Frontal cortex (tissue), 4 donors: ENCODE measurements around the gene STK35. TPM values are rescaled to one million over a fixed set of nuclear protein-coding genes. Genes with fewer than 3 reads are reported as not detected.

Experiments
- DNase-seq, 2 donors: peaks; one replicate each; pipeline ENCODE4 v3.0.0; 2012; ENCODE audit warnings: low spot score in 2 of 2
- FAIRE-seq: peaks from 2 replicates; lab custom pipeline; 2012; peaks lifted over from hg19 to GRCh38; lab: Jason Lieb, UNC
- total RNA-seq: library from RNA; depleted of rRNA; stranded (reverse); fragments of >200 nt; gene quantifications from one replicate; pipeline ENCODE4 v1.2.3, GENCODE V29; 2014
- donor health status: control.
- donor health status: control.
- donor health status: control.

Gene STK35
- 9.8 TPM for total RNA-seq

DNA sequence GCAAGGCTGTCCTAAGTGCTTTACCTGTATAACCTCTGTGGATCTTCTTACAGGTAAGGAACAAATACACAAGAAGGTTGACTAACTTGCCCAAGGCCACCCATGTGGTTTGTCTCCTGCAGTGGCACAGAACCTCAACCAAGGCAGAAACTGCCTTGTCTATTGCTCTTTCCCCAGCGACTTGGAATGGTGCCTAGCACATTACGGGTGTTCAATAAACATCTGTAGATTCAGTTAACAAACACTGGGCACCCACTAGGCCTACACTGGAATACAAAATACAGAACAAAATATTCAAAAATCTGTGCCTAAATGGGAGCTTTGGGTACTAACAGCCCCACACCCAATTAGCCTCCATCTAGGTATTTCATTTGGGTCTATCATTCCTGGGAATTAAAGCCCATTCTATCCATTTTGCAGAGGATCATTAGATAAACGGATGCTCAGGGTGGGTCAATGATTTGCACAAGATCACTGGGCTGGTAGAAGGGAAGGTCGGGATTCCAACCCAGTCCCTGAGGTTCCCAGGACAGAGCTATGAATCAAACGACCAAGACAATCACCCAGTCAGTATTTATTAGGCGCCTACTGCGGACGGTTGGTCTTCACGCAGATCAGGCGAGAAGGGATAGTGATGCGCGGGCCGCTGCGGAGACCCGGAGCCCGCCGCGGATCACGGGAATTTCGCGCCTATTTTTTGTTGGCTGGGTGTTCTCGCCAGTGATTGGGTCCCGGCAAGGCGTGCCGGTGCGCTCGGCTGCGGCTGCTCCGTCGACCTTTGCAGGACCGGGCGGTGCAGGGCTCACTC is at the start of gene STK35:
STK35 (plus strand) TSS at position 771 of the 808 bp plus-strand sequence. CDS start 55 bp downstream, outside the sequence.
- FAIRE-seq (no peak), DNase-seq (no peak)

- DNase-seq: no peak
- FAIRE-seq: no peak
Observed at GRCh38 chr20:2051946-2052345, 49.7 kb upstream of the STK35 start.

DNA sequence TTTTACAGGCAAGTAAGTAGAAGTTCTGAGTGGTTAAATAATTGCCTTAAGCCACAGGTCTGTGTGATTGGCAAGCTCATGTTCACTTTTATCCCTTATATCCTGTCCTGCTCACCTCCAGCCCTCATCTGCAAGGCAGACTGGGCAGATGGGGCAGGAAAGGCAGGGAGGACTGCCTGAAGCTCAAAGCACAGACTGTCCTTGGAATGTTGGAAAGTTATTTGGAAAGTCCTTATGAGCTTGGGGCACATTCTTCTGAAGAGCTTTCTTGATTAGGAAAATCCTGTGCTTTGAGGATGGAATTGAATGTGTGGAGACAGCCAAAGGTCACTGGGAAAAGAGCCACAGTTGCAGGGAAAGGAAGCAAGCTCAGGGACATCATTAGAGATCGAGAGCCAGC is 48.9 kb upstream of the STK35 start:
- DNase-seq (no peak), FAIRE-seq (no peak)

- no peak for FAIRE-seq
- no peak for DNase-seq
Observed at GRCh38 chr20:2053615-2054014, 48.0 kb upstream of the STK35 start.

DNA sequence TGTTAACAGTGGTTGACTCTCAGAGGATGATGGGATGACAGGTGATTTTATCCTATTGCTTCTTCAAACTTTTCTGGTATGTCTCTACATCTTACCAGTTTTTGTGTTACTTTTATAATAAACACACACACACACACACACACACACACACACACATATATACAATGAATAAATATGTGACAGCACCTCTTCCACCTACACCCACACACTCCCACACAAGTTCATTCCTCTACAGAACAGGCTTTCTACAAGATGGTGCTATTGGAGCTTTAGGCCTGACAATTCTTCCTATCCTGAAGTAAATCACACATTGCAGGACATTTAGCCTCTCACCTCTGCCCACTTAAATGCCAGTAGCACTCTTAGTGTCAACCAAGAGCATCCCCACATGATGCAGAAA is 46.7 kb upstream of the STK35 start:
- DNase-seq: no peak
- FAIRE-seq: no peak

DNA sequence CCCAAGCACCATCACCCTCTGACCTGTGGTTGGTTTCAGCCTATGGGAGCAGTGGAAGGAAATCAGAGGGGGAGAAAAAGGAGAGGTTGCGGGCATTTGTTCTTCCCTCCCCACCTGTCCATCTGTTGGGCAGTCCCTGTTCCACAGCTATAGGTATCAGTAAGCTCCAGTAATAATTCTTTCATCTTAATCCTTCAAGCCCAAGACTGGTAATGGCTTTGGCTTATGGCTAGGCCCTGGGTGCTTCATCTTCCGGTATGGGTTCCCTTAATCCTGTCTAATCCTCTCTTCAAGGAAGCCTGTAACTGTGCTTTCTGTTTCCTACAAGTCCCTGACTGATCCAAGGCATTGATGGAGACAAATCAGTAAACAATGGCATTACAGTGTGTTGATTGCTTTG is 42.2 kb upstream of the STK35 start:
- FAIRE-seq (no peak), DNase-seq (no peak)

GRCh38 chr20:2065099-2065498 is 36.5 kb upstream of the STK35 start:
- DNase-seq: no peak
- FAIRE-seq: no peak

DNA sequence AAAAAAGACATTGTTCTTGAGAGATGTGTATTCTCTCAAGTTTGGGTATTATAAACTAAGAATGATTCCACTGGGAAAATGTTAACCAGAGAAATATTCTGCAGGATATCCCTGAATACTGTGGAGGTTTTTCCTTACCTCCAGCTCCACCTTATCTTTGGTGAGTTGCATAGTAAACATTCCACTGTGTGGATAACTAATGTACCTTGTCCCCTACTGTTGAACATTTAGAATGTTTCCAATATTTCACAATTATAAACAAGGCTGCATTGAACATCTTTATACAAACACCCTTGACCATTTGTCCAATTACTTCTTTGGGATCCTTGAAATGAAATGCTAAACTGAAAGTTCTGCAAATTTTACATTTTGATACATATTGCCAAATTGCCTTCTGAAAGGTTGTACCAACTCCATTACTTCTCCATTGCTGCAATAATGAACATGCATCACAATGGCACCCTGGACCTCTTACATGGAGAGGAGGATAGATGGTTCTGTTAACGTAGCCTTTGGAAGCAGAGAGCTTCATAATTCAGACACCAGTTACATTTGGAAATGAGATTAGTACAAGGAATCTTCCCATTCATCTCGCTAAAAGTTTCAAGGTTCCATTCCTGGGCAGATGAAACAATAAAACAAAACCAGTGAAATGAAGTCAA is 35.0 kb upstream of the STK35 start:
- DNase-seq (no peak), FAIRE-seq (no peak)

- DNase-seq (no peak), FAIRE-seq (no peak)
Observed at GRCh38 chr20:2080532-2081224, 20.9 kb upstream of the STK35 start.

GRCh38 chr20:2084703-2085102 is 16.9 kb upstream of the STK35 start:
- FAIRE-seq (no peak), DNase-seq (no peak)

- no peak for DNase-seq
Observed at GRCh38 chr20:2086177-2086979, 15.2 kb upstream of the STK35 start.

DNA sequence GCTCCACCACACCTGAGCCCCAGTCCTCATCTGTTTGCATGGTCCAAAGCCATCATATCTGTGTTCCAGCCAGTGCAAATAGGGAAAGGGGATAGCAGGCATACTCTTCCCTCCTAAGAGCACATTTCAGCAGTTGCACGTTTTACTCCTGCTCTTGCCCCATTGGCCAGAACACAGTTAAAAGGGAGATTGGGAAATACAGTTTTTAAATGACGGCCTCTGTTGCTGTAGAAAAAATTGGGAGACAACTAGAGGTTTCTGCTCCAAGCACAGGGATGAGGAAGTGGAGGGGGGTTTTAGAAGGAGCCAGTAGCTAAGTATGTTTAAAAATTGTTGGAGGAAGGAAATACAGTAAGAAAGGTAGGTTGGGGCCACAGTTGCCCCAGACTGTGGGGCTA is 14.6 kb upstream of the STK35 start:
- DNase-seq: no peak
- no peak for FAIRE-seq

More at GRCh38 chr20:2086177-2086979, 15.2 kb upstream of the STK35 start:
- no peak for FAIRE-seq

- FAIRE-seq (no peak), DNase-seq (no peak)
Observed at GRCh38 chr20:2088891-2089290, 12.7 kb upstream of the STK35 start.

DNA sequence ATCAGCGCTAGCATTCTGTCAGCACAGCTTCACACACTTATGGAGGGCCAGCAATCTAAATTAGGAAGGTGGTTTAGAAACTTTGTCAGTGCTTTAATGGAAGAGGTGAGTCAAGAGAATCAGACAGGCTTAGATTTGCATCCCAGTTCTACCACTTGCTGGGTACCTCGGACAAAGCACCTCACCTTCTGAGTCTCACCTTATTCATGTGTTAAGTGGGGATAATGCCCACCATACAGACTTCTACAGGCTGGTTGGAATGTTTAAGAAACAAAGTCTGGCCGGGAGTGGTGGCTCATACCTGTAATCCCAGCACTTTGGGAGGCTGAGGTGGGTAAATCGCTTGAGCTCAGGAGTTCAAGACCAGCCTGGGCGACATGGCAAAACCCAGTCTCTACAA is 12.2 kb upstream of the STK35 start:
- FAIRE-seq: no peak
- no peak for DNase-seq

- no peak for DNase-seq
- FAIRE-seq: no peak
Observed at GRCh38 chr20:2093159-2093781, 8.4 kb upstream of the STK35 start.

- no peak for FAIRE-seq
- no peak for DNase-seq
Observed at GRCh38 chr20:2093883-2094282, 7.7 kb upstream of the STK35 start.

- peak; percentile 90 to 94 for DNase-seq
- no peak for FAIRE-seq
Observed at GRCh38 chr20:2101865-2102584, 398 bp downstream of the STK35 start.

- FAIRE-seq (no peak), DNase-seq (peak; percentile 92 to 97)
Observed at GRCh38 chr20:2102585-2103460, 1.2 kb downstream of the STK35 start.
